ENCODE data around the gene KIAA1671.

The KIAA1671 gene

GRCh38 chr22:25048071-25048470 is 95.6 kb downstream of the KIAA1671 start:
- Histone ChIP-seq H3K27ac (ENCODE audit: low read depth, low read length, poor library complexity, severe bottlenecking) (no peak overlapping the region), H3K27me3 (ENCODE audit: insufficient read depth, low read length) (0 out of 2 replicates have a peak, but pooled peaks cover 5% of the 10 kb centered on the region), H3F3A (ENCODE audit: insufficient read depth, low read length) (no peaks in the 10 kb centered on the region), H2AFZ (ENCODE audit: low read length) (no peak overlapping the region), H3K9me2 (ENCODE audit: low read depth, low read length) (no peaks in the 10 kb centered on the region), H3K79me2 (ENCODE audit: insufficient read depth, low read length) (no peaks in the 10 kb centered on the region), H3K4me3 (ENCODE audit: low read depth, low read length, poor library complexity, severe bottlenecking) (no peak overlapping the region), H3K36me3 (ENCODE audit: insufficient read depth, low read length) (no peaks in the 10 kb centered on the region), H3K4me1 (ENCODE audit: insufficient read depth, low read length, severe bottlenecking) (no peaks in the 10 kb centered on the region), H3K9me3 (ENCODE audit: low read length) (no peaks in the 10 kb centered on the region), H3K4me2 (ENCODE audit: low read length) (no peak overlapping the region), H3K9ac (ENCODE audit: low read length) (no peak overlapping the region), H4K20me1 (ENCODE audit: insufficient read depth, low read length) (no peaks in the 10 kb centered on the region)
- TF ChIP-seq EZH2 (IDR thresholded peaks at IDR 0.05; ENCODE audit: borderline replicate concordance, low read length), result no peak

- H3K4me1 ChIP-seq (ENCODE audit: insufficient read depth, low read length, severe bottlenecking), result no peaks in the 10 kb centered on the region
- H3K9me3 ChIP-seq (ENCODE audit: low read length), result no peaks in the 10 kb centered on the region
- H3K4me3 ChIP-seq (ENCODE audit: low read depth, low read length, poor library complexity, severe bottlenecking), result no peak overlapping the region
- no peak overlapping the region for H3K4me2 ChIP-seq (ENCODE audit: low read length)
- H3K36me3 ChIP-seq (ENCODE audit: insufficient read depth, low read length), result no peaks in the 10 kb centered on the region
- no peak overlapping the region for H3K27ac ChIP-seq (ENCODE audit: low read depth, low read length, poor library complexity, severe bottlenecking)
- H3K79me2 ChIP-seq (ENCODE audit: insufficient read depth, low read length), result no peaks in the 10 kb centered on the region
- TF ChIP-seq CTCF (IDR thresholded peaks at IDR 0.05; ENCODE audit: low read length), result peak; percentile 81
- no peak for TF ChIP-seq EZH2 (IDR thresholded peaks at IDR 0.05; ENCODE audit: borderline replicate concordance, low read length)
- H4K20me1 ChIP-seq (ENCODE audit: insufficient read depth, low read length), result no peaks in the 10 kb centered on the region
- H2AFZ ChIP-seq (ENCODE audit: low read length), result no peak overlapping the region
- 0 out of 2 replicates have a peak, but pooled peaks cover 5% of the 10 kb centered on the region for H3K27me3 ChIP-seq (ENCODE audit: insufficient read depth, low read length)
- H3K9ac ChIP-seq (ENCODE audit: low read length), result no peak overlapping the region
- H3F3A ChIP-seq (ENCODE audit: insufficient read depth, low read length), result no peaks in the 10 kb centered on the region
- H3K9me2 ChIP-seq (ENCODE audit: low read depth, low read length), result no peaks in the 10 kb centered on the region
Observed at GRCh38 chr22:25048659-25049647, 96.4 kb downstream of the KIAA1671 start.

GRCh38 chr22:25049770-25050169 is 97.3 kb downstream of the KIAA1671 start:
- H3K9ac ChIP-seq (ENCODE audit: low read length), result no peak overlapping the region
- no peak overlapping the region for H3K4me3 ChIP-seq (ENCODE audit: low read depth, low read length, poor library complexity, severe bottlenecking)
- no peak for TF ChIP-seq CTCF (IDR thresholded peaks at IDR 0.05; ENCODE audit: low read length)
- TF ChIP-seq EZH2 (IDR thresholded peaks at IDR 0.05; ENCODE audit: borderline replicate concordance, low read length), result no peak
- no peaks in the 10 kb centered on the region for H3K4me1 ChIP-seq (ENCODE audit: insufficient read depth, low read length, severe bottlenecking)
- H3K27ac ChIP-seq (ENCODE audit: low read depth, low read length, poor library complexity, severe bottlenecking), result no peak overlapping the region
- H3K9me2 ChIP-seq (ENCODE audit: low read depth, low read length), result no peaks in the 10 kb centered on the region
- H3K36me3 ChIP-seq (ENCODE audit: insufficient read depth, low read length), result no peaks in the 10 kb centered on the region
- no peaks in the 10 kb centered on the region for H3K79me2 ChIP-seq (ENCODE audit: insufficient read depth, low read length)
- no peaks in the 10 kb centered on the region for H3K9me3 ChIP-seq (ENCODE audit: low read length)
- H3K27me3 ChIP-seq (ENCODE audit: insufficient read depth, low read length), result 0 out of 2 replicates have a peak, but pooled peaks cover 5% of the 10 kb centered on the region
- no peak overlapping the region for H3K4me2 ChIP-seq (ENCODE audit: low read length)
- no peaks in the 10 kb centered on the region for H4K20me1 ChIP-seq (ENCODE audit: insufficient read depth, low read length)
- no peaks in the 10 kb centered on the region for H3F3A ChIP-seq (ENCODE audit: insufficient read depth, low read length)
- no peak overlapping the region for H2AFZ ChIP-seq (ENCODE audit: low read length)
